Upper lobe of left lung (tissue), 4 donors: ENCODE data around the gene VPS37B.

Source experiments
- CTCF ChIP-seq, 6 experiments: fragments of 450-650 bp in 4 of 6; fragments of 200-600 bp in 2 of 6; sonication (generic) in 2 of 6; IDR thresholded peaks; one replicate each; pipeline ENCODE4 v1.5.1; 2016 to 2019; ENCODE audit warnings: antibody characterized with exemption in 6 of 6
- EP300 ChIP-seq, 4 donors: sonication (generic); formaldehyde crosslinking; IDR thresholded peaks; one replicate each; pipeline ENCODE4 v1.5.1; 2017; ENCODE audit warnings: antibody characterized with exemption in 4 of 4, control low read depth in 2 of 4
- POLR2A ChIP-seq, 4 donors: fragments of 450-650 bp; IDR thresholded peaks; one replicate each; pipeline ENCODE4 v1.5.1; 2016 to 2017; ENCODE audit warnings: antibody characterized with exemption in 4 of 4, mild to moderate bottlenecking in 2 of 4

- TF ChIP-seq POLR2A (IDR thresholded peaks at IDR 0.05): no peak
- TF ChIP-seq CTCF (IDR thresholded peaks at IDR 0.05): no peak
- TF ChIP-seq EP300 (IDR thresholded peaks at IDR 0.05): no peak
Observed at GRCh38 chr12:122902854-122903692, 7.1 kb upstream of the VPS37B start.
